HG03097 (cell line): Measurements from ENCODE around the gene FA2H.
A peak's percentile ranks its signal among the peaks of the same experiment; 100 is the strongest.
"Not testable (repeated sequence)": the region's sequence is repeated elsewhere in the genome, so short reads cannot be mapped to it uniquely, and the experiment has no call there.

Experiments used
- ATAC-seq: cut with Tn5 transposase; IDR thresholded peaks from one replicate; pipeline ENCODE4 v1.9.1; 2021; ENCODE audit not compliant: unreplicated experiment, low FRiP score

The FA2H gene

GRCh38 chr16:74695450-74696422, 78.9 kb downstream of the FA2H start:
- peak; percentile 63 for ATAC-seq

DNA sequence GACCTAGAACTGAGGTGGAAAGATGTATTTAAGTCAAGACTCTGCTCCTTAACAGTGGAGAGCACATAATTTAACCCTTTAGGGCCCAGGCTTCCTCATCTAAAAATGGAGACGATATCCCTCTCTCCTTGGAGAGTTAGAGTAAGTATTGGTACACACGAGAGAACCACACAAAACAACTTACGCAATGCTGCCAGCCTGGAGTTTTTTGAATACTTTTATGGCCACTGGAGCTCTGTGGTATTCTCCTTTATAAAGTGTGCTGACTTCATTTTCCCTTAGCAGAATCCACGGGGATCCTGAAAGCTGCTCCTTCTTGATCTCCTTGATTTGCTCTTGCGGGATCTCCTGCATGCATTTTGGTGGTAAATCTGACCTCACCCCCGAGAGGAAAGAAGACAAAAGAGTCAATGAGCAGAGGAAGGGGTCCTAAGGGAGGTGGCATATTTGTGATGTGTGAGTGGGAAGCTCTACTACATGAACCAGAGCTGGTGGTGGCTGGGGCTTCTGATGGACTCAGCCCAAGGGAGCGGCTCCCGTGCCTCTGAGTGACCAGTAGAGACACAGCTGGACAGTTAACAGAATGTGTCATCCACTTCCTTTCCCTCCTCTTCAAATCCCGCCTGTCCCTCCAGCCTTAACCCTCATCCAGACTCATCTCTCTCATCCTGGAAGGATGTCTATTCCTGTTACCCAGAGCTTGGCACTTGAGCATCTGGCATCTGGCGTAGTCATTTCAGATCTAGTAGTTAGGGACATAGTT, 83.3 kb downstream of the FA2H start:
- ATAC-seq, result no peak

GRCh38 chr16:74682556-74682955, 92.1 kb downstream of the FA2H start:
- ATAC-seq, result no peak

GRCh38 chr16:74680681-74681080, 93.9 kb downstream of the FA2H start:
- ATAC-seq, result no peak

DNA sequence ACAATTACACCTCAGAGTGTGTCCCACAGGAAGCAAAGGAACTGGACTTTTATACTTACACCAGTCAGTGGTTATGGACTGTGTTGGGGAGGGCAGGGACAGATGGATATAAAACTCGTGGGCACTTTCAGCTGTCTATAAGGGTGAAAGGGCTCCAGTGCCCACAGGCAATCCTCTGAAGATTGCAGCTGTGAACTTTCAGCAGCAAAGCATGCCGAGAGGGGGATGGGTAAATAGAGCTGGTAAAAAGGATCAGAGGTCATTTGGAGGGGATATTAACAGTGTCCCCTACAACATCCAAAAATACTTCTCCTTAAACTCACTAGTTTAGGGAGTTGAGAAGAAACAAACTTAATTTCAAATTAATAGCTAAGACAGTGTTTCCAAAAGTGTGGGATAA, 94.6 kb downstream of the FA2H start:
- no peak for ATAC-seq

GRCh38 chr16:74677868-74678267, 96.8 kb downstream of the FA2H start:
- no peak for ATAC-seq

- ATAC-seq, result no peak
Observed at GRCh38 chr16:74673876-74674275, 100.7 kb downstream of the FA2H start.

DNA sequence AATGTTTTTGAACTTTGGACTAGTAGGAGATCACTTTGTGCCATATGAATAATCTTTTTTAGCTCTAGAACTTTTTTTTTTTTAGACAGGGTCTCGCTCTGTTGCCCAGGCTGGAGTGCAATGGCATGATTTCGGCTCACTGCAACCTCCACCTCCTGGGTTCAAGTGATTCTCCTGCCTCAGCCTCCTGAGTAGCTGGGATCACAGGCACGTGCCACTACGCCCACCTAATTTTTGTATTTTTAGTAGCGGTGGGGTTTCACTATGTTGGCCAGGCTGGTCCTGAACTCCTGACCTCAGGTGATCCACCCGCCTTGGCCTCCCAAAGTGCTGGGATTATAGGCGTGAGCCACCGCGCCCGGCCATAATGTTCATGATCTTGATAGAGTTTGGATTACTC, 105.7 kb downstream of the FA2H start:
- ATAC-seq, result not testable (repeated sequence)

- ATAC-seq, result no peak
Observed at GRCh38 chr16:74667255-74667700, 107.3 kb downstream of the FA2H start.

DNA sequence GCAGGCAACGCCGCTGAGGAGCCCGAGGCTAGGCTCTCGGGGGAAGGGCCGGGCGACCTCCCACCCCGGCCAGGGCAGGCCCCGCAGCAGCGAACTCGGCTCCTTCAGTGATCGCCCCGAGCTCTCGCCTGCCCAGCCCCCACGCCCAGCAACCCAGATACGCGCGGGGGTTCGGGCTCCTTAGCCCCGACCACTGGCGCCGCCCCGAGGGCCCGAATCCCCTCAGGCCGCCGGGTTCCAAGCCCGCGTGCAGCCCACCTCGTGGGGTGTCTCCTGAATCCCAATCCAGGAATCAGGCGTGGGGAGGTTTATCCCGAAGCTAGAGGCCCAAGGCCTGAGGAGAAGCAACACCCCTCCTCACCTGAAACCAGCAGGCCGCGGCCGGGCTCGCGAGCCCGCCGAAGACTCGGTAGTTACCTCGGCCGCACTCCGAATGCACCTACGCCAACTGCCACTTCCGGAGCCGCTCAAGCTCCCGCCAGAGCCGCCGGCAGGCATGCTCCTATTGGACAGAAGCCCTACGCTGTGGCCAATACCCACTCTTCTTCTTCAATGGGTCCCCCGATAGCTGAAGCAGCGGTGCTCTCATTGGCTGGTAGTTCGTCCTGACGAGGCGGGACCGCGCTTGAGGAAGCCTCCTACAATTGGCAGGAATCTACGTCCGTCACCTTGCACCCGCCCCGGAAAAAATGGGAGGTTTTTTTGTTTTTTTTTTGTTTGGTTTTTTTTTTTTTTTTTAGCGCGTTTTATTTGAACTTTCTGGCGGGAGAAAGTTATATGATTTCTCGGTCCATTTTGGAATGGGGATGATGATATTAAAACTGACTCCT, 108.0 kb downstream of the FA2H start, which contains the start of gene RFWD3:
Gene RFWD3, minus strand, starts transcription at position 453 of the 830 bp plus-strand sequence. CDS start 5,428 bp downstream, outside the sequence.
- ATAC-seq, result peak; percentile 100

DNA sequence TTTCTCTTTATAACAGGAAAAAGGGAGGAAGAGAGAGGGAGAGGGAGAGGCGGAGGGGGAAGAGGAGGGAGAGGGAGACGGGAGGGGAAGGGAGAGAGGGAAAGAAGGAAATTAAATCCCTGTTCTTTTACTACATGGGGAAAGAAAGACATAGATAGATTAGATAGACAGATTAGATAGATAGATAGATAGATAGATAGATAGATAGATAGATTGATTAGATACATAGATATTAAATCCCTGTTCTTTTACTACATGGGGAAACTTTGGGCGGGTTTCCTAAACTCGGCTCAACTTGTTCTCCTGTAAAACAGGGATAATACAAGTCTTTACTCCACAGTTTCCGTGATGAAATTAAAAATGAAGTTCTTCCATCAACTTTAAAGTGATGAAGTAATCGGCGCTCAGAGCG, 108.6 kb downstream of the FA2H start:
- ATAC-seq, result no peak
